Dermis blood vessel endothelial cell (primary cell): ENCODE measurements around the gene SCRN2. TPM values are rescaled to one million over a fixed set of nuclear protein-coding genes. Genes with fewer than 3 reads are reported as not detected.

Source experiments
- DNase-seq: peaks from one replicate; pipeline ENCODE4 v3.0.0; 2010
- total RNA-seq: library from RNA; depleted of rRNA; stranded (reverse); fragments of >200 nt; gene quantifications from 2 replicates; pipeline ENCODE4 v1.2.3, GENCODE V29; 2014

SCRN2 gene
- total RNA-seq, 1 donor from 2014 or later: 74.2 TPM

- DNase-seq: peak; percentile 19
Observed at GRCh38 chr17:47844814-47845715, 4.0 kb upstream of the SCRN2 start.

GRCh38 chr17:47844227-47844626 is 3.2 kb upstream of the SCRN2 start:
- no peak for DNase-seq

GRCh38 chr17:47843391-47843730 is 2.3 kb upstream of the SCRN2 start:
- no peak for DNase-seq

- no peak for DNase-seq
Observed at GRCh38 chr17:47841488-47842291, 617 bp upstream of the SCRN2 start.

GRCh38 chr17:47840001-47840741 is 902 bp downstream of the SCRN2 start:
- DNase-seq: no peak

- DNase-seq: no peak
Observed at GRCh38 chr17:47839071-47839470, 2.0 kb downstream of the SCRN2 start.

GRCh38 chr17:47838636-47839035 is 2.4 kb downstream of the SCRN2 start:
- DNase-seq: no peak

- DNase-seq: no peak
Observed at GRCh38 chr17:47837401-47838039, 3.6 kb downstream of the SCRN2 start.

GRCh38 chr17:47836601-47837000 is 4.5 kb downstream of the SCRN2 start:
- DNase-seq: no peak

- DNase-seq: peak; percentile 67
Observed at GRCh38 chr17:47834756-47835155, 6.3 kb downstream of the SCRN2 start.

GRCh38 chr17:47831934-47832327 is 9.1 kb downstream of the SCRN2 start:
- DNase-seq: no peak

- DNase-seq: peak; percentile 95
Observed at GRCh38 chr17:47831003-47831933, 9.8 kb downstream of the SCRN2 start, which contains the start of the genes LRRC46 and MRPL10. TSS of gene LRRC46 (plus strand) at chr17:47831670. CDS start at chr17:47831990, 320 bp downstream. TSS of gene MRPL10 (minus strand) at chr17:47831541. CDS start at chr17:47831511, 30 bp downstream.

GRCh38 chr17:47830396-47831002 is 10.6 kb downstream of the SCRN2 start:
- no peak for DNase-seq

- DNase-seq: no peak
Observed at GRCh38 chr17:47829870-47830269, 11.2 kb downstream of the SCRN2 start.

GRCh38 chr17:47823519-47823918 is 17.6 kb downstream of the SCRN2 start:
- DNase-seq: no peak

GRCh38 chr17:47822785-47823184 is 18.3 kb downstream of the SCRN2 start:
- DNase-seq: no peak

GRCh38 chr17:47821424-47822391 is 19.4 kb downstream of the SCRN2 start, which contains the start of gene OSBPL7:
TSS of gene OSBPL7 (minus strand) at chr17:47821794. CDS start at chr17:47820278, 1,516 bp downstream.
- peak; percentile 95 for DNase-seq

- no peak for DNase-seq
Observed at GRCh38 chr17:47821031-47821423, 20.0 kb downstream of the SCRN2 start.
